MM.1S (cell line): ENCODE data around the gene NME7.

ENCODE experiments used
- EZH2 ChIP-seq: fragments of 300-600 bp; sonication (generic); optimal IDR thresholded peaks from 2 replicates; pipeline ENCODE3; 2017; ENCODE audit warnings: low read depth, mild to moderate bottlenecking, antibody characterized with exemption, low read length, mixed read lengths
- EZH2phosphoT487 ChIP-seq: fragments of 300-600 bp; sonication (generic); IDR thresholded peaks from 2 replicates; pipeline ENCODE4 v1.6.1; 2018; ENCODE audit warnings: antibody characterized with exemption, low read length
- TF ChIP-seq, protein P1 (sequence below): fragments of 300-600 bp; sonication (generic); IDR thresholded peaks from 2 replicates; pipeline ENCODE4 v1.5.1; 2016; ENCODE audit warnings: antibody characterized with exemption, low read length, mixed read lengths

DNA sequence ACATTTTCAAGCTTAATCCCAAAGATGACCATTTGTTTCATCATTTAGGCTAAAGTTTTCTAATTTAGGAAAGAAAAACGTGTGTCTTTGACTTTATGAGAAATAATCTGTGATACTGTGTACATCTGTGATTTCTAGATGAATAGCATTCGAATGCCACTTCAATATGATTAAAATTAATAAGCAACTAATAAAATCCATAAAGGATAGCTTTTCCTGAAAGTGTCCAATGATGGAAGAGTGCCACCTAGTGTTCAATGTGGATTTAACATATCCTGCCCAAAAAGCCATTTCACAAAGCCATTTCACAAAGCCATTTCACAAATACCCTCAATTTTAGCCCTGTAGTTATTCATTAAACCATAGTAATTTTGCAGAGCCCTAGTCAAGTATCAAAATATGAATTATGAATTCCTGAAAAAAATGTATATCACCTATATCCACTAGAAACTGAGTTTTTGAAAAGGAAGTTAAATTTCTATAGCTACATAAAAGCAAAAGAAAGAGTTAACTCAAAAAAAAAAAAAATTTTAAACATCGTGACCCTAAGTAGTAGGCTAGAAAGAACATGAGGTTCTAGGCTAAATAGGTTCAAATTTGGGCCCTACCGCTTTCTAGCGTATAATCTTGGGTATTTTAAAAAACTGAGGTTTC lies 19.1 kb downstream of the NME7 start:
- TF ChIP-seq, protein P1, sequence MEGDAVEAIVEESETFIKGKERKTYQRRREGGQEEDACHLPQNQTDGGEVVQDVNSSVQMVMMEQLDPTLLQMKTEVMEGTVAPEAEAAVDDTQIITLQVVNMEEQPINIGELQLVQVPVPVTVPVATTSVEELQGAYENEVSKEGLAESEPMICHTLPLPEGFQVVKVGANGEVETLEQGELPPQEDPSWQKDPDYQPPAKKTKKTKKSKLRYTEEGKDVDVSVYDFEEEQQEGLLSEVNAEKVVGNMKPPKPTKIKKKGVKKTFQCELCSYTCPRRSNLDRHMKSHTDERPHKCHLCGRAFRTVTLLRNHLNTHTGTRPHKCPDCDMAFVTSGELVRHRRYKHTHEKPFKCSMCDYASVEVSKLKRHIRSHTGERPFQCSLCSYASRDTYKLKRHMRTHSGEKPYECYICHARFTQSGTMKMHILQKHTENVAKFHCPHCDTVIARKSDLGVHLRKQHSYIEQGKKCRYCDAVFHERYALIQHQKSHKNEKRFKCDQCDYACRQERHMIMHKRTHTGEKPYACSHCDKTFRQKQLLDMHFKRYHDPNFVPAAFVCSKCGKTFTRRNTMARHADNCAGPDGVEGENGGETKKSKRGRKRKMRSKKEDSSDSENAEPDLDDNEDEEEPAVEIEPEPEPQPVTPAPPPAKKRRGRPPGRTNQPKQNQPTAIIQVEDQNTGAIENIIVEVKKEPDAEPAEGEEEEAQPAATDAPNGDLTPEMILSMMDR = peak; percentile 92
- no peak for TF ChIP-seq EZH2
- no peak for TF ChIP-seq EZH2phosphoT487
